HL-60 (cell line): Measurements from ENCODE around the gene PTMA.

Experiments
- DNase-seq, 2 experiments: peaks; one replicate each; pipeline ENCODE4 v3.0.0-alpha.2; 2010 to 2020; ENCODE audit warnings: low read depth in 1 of 2, low spot score in 1 of 2
- H3K27ac ChIP-seq: fragments of 250-450 bp; sonication (Bioruptor Pico); replicated peaks from 2 replicates; pipeline ENCODE4 v1.5.1; 2020; ENCODE audit warnings: mild to moderate bottlenecking, moderate library complexity
- H3K27me3 ChIP-seq: fragments of 250-450 bp; sonication (Bioruptor Pico); 2 replicates; pipeline ENCODE4 v1.5.1; 2021; ENCODE audit warnings: mild to moderate bottlenecking, moderate library complexity; ENCODE audit not compliant: insufficient read depth, poor library complexity, severe bottlenecking
- H3K4me3 ChIP-seq: replicated peaks from 2 replicates; pipeline ENCODE4 v1.5.1; 2011; ENCODE audit warnings: mild to moderate bottlenecking, control low read depth, low read length; ENCODE audit not compliant: insufficient read depth
- GABPA ChIP-seq: IDR thresholded peaks from 2 replicates; pipeline ENCODE4 v1.6.1; 2012; ENCODE audit warnings: low read depth
- POLR2AphosphoS5 ChIP-seq: IDR thresholded peaks from 2 replicates; pipeline ENCODE4 v1.6.1; 2012; ENCODE audit warnings: low read depth
- SPI1 ChIP-seq: IDR thresholded peaks from 2 replicates; pipeline ENCODE4 v1.6.1; 2012; ENCODE audit warnings: low read depth, mild to moderate bottlenecking, borderline replicate concordance
- TF ChIP-seq, protein P1 (sequence below): IDR thresholded peaks from 2 replicates; pipeline ENCODE4 v1.6.1; 2012; ENCODE audit warnings: low read depth; ENCODE audit not compliant: insufficient replicate concordance
- TF ChIP-seq, protein P2 (sequence below): IDR thresholded peaks from one replicate; pipeline ENCODE4 v1.5.1; 2011; ENCODE audit warnings: low read length, control low read depth, inconsistent platforms; ENCODE audit not compliant: insufficient read depth

PTMA gene

DNA sequence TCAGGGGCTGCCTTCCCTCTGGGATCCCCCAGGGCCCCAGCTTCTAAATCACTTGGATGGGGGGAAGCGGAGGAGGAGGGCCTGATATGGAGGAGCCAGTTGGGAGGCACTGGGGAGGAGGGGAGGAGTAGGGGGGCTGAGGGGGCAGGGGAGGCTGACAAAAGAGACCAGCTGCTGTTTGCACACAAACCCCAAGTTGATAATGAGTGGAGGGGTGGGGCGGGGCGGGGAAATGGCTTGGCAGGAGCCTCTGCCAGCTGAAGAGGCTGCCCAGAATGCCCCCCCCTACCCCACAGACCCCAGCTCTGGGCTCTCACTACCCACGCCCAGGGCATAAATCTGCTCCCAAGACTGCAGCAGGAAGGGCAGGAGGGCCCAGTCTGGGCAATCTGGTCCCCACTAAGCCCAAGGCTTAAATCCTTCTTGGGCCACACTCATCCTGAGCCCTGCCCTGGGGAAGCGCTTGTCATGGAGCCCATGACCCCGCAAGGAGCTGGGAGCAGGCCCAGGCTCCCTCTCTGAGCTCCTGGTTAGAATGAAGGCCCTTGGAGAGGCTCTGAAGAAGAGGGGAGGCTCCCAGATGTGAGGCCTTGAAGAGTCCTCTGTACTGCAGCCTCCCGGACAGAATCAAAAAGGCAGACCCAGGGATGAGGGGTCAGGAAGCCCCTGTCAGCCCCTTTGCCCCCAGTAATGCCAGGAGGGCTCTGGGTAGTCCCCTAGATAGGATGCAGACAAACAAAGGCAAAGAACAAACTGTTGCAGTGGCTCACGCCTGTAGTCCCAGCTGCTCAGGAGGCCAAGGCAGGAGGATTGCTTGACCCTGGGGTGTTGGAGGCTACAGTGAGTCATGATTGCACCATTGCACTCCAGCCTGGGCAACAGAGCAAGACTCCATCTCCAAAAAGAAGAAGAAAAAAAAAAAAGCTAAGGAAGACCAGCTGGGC, 24.8 kb upstream of the PTMA start:
- H3K4me3 ChIP-seq = no peak overlapping the region
- peak in 1 of 2 experiments; percentile 58 for DNase-seq
- TF ChIP-seq, protein P1, sequence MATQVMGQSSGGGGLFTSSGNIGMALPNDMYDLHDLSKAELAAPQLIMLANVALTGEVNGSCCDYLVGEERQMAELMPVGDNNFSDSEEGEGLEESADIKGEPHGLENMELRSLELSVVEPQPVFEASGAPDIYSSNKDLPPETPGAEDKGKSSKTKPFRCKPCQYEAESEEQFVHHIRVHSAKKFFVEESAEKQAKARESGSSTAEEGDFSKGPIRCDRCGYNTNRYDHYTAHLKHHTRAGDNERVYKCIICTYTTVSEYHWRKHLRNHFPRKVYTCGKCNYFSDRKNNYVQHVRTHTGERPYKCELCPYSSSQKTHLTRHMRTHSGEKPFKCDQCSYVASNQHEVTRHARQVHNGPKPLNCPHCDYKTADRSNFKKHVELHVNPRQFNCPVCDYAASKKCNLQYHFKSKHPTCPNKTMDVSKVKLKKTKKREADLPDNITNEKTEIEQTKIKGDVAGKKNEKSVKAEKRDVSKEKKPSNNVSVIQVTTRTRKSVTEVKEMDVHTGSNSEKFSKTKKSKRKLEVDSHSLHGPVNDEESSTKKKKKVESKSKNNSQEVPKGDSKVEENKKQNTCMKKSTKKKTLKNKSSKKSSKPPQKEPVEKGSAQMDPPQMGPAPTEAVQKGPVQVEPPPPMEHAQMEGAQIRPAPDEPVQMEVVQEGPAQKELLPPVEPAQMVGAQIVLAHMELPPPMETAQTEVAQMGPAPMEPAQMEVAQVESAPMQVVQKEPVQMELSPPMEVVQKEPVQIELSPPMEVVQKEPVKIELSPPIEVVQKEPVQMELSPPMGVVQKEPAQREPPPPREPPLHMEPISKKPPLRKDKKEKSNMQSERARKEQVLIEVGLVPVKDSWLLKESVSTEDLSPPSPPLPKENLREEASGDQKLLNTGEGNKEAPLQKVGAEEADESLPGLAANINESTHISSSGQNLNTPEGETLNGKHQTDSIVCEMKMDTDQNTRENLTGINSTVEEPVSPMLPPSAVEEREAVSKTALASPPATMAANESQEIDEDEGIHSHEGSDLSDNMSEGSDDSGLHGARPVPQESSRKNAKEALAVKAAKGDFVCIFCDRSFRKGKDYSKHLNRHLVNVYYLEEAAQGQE = no peak
- no peak for TF ChIP-seq GABPA
- no peak for TF ChIP-seq SPI1
- TF ChIP-seq, protein P2, sequence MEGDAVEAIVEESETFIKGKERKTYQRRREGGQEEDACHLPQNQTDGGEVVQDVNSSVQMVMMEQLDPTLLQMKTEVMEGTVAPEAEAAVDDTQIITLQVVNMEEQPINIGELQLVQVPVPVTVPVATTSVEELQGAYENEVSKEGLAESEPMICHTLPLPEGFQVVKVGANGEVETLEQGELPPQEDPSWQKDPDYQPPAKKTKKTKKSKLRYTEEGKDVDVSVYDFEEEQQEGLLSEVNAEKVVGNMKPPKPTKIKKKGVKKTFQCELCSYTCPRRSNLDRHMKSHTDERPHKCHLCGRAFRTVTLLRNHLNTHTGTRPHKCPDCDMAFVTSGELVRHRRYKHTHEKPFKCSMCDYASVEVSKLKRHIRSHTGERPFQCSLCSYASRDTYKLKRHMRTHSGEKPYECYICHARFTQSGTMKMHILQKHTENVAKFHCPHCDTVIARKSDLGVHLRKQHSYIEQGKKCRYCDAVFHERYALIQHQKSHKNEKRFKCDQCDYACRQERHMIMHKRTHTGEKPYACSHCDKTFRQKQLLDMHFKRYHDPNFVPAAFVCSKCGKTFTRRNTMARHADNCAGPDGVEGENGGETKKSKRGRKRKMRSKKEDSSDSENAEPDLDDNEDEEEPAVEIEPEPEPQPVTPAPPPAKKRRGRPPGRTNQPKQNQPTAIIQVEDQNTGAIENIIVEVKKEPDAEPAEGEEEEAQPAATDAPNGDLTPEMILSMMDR = no peak
- H3K27ac ChIP-seq = peak overlapping the region; percentile 95
- no peaks in the 10 kb centered on the region for H3K27me3 ChIP-seq

DNA sequence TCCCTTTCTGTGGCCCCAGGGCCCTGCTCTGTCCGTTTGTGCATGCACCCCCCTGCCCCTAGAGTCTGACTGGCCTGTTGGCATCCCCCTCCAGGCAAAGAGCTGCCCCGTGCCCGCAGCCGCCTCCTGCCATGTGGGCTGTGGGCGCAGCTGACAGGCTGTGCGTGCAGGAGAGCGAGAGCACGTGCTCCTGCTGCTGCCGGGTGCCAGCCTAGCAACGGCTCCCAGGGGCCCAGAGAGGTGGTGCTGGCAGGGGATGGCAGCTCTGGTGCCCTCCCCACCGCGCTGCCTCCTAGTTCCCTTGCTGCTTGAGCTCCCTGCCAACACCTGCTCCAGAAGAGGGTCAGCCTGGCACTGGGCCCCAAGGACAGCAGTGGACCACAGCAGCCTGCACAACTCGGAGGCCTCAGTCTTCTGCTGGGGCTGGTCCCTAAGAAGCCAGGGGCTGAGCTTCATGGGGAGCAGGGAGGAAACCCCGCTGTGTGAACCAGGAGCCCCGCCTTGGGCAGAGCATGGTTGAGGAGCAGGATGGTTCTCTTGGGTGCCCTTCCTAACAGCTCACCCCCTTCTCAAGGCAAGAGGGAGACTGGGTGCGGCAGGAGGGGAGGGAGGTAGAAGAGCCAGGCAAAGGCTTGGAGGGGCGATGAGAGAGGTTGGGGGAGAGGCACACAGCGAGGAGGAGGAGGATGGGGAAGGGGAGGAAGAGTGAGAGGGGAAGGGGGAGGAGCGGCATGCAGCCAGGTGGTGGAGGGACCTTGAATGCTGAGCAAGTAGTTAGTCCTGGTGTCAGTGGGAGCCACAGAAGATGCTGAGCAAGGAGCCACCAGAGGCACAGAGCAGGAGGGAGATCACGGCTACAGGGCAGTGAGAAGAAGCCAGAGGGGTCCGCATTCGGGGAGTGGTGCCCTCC, 23.8 kb upstream of the PTMA start:
- peak overlapping the region; percentile 95 for H3K27ac ChIP-seq
- no peaks in the 10 kb centered on the region for H3K27me3 ChIP-seq
- peak; percentile 78 to 92 for DNase-seq
- peak overlapping the region; percentile 9 for H3K4me3 ChIP-seq
- TF ChIP-seq, protein P1 = no peak
- TF ChIP-seq GABPA = no peak
- no peak; the same call in 1 of the 2 replicates for TF ChIP-seq SPI1
- TF ChIP-seq, protein P2 = no peak
- TF ChIP-seq POLR2AphosphoS5 = peak; percentile 89

DNA sequence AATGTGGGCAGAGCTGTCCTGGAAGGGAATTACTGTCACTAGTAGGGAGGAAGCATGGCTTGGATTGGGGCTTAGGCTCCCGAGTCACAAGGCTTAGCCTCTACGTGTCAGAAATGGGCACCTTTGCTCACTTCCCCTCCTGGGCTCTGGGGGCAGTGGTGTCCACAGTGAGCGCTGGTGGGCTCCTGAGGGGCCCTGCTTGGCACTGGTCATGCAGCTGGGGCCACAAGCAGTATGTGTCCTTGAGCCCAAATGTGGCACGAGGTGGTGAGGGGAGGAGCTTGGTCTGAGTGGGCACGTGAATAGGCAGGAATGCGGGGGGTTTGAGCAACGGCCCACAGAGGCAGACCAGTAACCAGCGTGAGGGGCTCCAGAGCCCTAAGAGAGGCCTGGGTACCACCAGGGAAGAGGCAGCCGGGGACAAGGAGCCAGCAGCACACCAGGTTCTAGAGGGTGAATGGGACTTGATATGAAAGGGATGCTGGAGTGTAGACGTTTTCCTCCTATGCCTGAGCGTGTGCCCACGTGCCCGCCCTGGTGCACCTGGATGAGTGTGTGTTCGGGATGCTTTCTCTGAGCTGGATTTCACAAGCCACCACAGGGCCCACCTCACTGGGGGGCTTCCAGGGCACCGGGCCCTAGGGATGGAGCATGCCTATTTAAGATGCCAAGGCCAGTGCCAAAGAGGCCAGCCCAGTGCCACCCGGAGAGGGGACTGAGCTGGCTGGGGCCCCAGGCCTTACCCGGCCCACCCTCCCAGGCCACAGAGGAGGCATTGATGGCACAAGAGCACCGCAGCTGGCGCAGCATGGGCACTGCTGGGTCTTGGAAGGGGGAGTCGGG, 22.8 kb upstream of the PTMA start:
- Histone ChIP-seq H3K27ac (peak overlapping the region; percentile 95), H3K27me3 (no peaks in the 10 kb centered on the region), H3K4me3 (peak overlapping the region; percentile 27)
- peak; percentile 89 to 90 for DNase-seq
- TF ChIP-seq, protein P1 = peak; percentile 69
- TF ChIP-seq GABPA = no peak
- TF ChIP-seq SPI1 = peak; percentile 82; the same call in 1 of the 2 replicates
- TF ChIP-seq, protein P2 = peak; percentile 66
- peak; percentile 67 for TF ChIP-seq POLR2AphosphoS5
